NK-92 (cell line): ENCODE data around the gene PHF23.
A peak's percentile ranks its signal among the peaks of the same experiment; 100 is the strongest.

Experiments used
- DNase-seq: peaks from one replicate; lab custom pipeline; 2025; ENCODE audit not compliant: unreplicated experiment; lab: John Stamatoyannopoulos, UW

The PHF23 gene

DNA sequence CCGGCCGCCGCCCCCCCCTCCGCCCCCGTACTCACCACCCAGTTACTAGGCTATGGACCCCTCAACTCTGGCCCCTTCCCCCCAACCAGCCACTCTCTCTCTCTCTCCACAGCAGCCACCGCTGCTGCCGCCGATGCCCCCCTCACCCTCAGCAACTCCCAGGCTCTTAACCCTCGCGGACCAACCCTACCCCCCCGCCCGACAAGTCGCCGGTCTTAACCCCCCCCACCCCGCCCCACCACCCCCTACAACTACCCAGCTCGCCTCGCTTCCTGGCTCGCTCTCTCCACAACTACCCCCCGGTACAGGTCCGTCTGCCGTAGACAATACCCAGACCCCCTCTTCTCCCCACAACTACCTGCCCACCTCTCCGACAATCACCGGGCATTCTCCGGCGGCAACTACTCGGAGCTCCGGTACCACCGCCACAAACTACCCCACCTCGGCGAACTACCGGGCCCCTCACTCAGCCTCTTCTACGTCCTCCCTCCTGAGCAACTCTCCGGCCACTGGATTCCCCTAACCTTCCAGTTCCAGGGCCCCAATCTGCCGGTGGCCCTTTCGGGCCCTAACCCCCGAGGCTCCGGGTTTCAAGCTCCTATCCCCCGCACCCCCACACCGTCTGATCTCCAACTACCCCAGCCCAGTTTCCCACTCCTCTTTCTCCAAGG, 702 bp downstream of the PHF23 start:
- no peak for DNase-seq

DNA sequence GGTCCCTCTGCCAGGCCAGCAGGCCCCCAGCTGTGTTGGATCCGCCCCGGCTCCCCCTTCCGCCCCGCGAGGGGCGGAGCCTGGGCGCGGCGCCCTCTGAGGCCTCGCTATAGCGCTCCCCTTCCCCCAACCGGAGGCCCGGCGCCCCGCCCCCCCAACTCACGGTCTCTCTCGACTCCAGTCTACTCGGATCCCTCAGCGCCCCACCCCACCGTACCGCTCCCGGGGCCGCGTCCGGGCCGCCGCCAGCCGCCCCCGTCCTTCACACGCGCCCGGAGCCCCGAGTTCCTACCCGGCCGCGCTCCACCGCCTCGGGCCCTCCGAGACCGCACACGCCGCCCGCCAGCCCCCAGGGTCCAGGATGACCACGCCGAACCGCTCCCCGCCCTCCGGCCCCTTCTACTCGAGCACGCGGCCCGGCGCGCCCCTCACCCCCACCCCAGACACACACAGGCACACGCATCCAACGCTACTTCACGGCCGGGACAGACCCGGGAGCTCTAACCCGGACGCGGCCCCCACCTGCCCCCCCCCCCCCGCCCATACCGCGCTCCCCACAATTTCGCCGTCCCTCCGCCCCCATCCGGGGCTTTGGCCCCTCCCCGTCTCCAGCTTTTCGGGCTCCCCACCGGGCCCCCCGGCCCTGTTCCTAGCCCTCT, 1.4 kb downstream of the PHF23 start:
- no peak for DNase-seq

DNA sequence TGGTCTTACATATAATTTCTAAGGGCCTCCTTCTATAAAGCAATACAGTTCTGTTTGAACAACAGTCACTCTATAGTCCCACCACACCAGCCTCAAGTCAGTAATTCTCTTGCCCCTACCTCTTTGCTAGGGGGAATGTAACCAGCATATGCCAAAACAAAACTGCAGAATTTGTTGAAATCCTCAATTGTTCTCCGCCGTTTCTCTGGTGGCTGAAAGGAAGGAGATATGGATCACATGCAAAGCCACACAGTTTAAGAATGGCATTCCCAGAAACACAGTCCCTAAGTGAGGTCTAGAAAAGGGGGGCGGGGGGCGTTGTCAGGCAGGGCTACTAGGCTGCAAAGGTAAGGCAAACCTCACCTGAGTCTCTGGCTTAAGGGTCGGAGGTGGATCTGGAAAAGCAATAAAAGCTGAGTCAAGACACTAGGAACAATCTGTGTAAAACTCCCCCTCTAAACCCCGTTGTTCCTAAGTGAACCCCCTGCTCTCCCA, 1.9 kb downstream of the PHF23 start:
- no peak for DNase-seq

DNA sequence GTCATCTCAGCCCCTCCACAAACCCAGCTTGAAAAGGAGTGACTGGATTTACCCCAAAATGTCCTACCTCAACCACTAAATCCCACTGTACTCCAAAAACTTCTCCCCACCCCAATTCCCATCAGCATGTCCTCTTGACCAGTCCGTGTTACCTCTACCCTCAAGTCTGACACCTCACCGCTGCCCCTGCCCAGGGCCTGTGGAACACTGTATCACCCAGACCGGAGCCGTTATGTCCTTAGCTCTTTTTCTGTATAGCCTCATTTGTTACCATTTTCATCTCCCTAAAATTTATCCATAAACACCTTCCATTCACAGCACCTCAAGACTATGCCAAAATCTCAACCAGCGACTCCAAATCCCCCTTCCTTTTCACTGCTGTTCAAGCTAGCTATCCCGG, 2.4 kb downstream of the PHF23 start:
- no peak for DNase-seq

DNA sequence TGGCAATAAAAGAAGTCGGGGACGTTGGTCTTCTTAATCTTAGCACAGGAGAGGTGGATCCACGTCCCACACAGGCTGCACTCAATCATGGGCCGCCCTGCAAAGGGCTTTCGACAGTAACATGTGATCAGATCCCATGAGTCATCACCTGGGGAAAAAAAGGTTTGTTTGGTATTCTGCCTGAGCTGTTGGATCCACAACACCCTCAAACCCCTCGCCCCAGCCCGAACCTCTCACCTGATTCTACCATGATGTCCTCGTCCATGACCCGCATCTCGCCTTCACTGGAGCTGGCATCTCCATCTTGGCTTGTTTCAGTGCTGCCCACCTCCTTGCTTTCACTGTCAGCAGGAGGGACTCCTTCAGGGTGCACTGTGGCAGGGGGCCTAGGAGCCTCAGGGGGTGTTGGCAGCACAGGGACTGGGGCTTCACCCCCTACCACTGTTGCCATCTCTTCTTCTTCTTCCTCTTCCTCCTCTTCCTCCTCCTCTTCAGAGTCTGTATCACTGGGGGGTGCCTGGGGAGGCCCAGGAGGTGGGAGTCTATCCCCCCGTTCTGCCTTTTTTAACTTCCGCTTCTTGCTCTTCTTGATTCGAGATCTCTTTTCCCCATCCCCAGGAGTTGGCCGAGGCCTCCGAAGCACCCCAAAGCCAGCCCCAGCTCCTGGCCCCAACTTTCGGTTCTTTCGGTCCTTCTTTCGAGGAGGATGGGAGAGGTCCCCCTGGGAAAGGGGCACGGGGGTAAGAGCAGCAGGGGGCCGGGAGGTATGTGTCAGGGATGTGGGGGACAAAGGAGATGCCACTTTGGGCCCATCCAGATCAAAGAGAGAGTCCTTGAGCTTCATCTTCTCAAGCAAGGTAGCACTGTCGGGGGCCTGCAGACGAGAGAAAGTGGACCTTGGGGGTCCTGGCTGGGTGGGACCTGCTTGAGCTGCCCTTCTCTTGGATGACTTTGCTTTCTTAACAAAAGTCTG, 3.3 kb downstream of the PHF23 start:
- DNase-seq = no peak

DNA sequence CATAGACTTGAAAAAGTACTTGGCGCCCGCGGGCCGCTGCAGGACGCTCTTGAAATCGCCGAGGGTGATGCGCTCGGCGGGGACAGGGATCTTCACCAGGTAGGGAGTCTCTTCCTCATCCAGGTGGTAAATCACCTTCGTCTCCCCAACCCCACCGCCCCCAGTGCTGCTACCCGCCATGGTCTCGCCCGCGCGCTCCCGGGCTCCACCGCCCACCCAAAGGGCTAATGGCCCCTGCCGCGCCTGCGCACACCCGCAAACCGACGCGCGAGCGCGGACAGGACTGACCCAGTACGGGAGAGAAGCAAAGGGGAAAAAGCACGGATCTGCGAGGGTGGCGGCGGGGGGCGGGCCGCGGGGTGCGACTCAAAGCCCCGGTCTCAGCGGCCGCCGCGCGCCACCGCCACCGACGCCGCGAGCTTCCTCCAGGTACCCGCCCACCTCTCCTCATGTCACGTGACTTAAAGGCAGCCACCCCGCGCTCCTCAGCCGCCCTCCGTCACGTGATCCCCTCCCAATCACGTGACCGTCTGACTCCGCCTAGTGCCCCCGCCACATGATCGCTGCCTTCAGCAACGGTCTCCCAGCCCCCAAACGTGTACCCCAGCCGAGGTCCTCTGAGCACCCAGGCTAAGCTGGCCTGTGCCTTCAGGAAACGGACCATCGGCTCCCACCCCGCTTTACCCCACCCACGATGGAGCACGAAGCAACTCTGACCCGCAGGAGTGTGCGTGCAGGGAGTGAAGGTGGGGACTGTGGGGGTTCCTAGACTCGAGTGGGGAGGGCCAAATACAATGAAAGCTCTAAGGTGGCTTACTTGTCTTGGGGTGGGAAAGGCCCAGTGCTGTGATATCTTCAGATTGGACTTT, 4.9 kb downstream of the PHF23 start, which contains the start of gene DVL2:
DVL2 (minus strand) TSS at position 435 of the 869 bp plus-strand sequence; CDS start at position 180, 255 bp downstream.
- peak; percentile 66 for DNase-seq

DNA sequence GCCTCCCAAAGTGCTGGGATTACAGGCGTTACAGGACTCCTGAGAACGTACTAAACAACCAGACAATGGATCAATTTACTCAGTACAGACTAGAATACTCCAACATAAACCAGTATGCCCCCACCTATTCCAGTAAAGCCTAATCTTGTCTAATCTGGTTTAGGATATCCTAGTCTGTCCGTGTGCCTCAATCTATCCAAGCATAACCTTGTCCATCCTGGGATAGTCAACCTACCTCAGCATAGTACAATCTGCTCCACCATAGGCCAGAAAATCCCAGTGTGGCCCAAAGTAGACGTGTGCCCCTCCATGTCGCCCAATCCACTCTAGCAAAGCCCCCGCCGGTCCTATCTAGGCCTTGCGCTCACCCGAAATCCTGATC, 5.6 kb downstream of the PHF23 start:
- no peak for DNase-seq

DNA sequence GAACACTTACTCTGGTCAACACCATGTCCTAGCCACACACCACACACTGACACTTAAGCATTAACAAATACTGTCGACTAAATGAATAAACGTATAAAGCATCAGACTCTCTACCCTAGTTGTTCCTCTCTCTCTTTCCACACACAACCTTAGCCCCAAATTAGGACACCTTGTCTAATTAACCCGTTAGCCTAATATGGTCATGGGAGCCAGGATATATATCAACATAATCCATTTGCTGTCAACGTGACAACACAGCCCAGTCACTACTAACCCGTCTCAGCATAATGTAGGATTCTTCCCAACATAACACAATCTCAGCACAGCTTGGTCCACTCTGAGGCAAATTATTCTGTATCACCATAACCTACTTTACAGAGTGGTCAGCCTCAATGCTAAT, 7.1 kb downstream of the PHF23 start:
- no peak for DNase-seq

DNA sequence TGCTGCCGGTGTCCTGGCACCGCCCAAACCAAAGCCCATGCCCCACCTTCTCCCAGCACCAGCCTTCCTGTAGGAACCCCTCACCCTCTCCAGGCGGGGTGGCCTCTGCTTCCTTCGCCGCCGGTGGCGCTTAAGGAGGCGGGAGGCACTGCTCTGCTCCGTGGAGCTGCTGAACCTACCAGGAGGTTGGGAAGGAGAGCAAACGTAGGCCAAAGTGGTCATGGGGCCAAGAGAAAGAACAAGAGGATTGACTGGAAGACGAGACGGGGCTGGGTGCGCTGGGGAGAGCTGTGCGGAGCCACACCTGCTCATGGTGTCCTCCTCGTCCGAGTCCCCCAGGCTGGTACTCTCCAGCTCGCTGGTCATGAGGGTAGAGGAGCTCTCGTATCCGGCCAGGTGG, 9.8 kb downstream of the PHF23 start:
- DNase-seq = no peak

DNA sequence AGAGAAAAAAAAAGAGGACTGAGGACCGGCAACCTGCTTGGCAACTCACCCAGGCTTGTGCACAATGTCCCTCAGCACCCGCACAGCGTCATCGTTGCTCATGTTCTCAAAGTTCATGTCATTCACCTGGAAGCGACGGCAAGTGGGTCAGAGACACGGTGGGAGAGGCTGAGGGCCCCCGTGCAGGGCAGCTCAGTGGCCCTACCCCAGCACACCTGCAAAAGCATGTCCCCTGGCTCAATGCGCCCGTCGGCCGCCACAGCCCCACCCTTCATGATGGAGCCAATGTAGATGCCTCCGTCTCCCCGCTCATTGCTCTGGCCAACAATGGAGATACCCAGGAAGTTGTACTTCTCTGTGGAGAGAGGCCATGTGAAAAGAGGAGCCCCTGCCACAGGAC, 10.3 kb downstream of the PHF23 start:
- DNase-seq = no peak

DNA sequence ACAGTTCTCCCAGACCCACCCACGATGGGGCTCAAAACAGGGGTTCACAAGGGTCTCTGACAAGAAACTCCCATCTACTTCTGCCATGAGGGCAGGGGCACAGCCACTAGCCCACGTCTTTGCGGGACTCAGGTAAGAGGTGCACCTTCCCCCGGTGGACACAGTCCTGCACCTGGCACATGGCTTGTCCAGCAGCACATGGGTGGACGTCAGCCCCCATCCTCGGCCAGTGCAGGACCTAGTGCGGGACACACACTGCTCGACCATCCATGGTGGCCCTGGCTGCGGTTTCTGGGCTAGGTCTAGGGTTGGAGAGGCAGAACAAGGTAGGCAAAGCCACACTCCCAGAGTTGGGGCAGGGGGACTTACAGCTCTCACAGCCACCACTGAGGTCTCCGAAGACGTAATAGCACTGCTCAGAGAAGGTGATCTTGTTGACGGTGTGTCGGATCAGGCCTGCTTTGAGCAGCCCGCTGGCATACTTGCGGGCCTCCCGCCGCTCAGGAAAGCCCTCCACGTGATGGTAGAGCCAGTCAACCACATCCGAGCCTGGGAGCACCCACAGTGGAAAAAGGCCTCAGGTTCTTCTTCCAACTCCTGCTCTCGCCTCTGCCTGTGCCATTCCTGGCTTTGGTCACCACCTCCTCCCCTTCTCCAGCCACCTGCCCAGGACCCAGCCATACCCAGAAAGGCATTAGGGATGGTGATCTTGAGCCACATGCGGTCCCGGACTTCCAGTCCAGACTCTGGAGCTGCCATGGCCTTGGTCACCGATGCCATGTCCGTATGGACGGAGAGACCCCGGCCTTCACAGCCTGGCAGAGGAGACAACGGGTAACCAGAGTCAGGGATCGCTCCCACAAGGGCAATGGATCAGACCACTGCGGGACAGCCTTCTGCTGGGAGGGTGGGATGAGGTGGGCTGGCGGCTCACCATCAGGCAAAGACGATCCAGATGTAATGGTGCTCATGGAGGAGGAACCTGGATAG, 12.2 kb downstream of the PHF23 start:
- DNase-seq = no peak

DNA sequence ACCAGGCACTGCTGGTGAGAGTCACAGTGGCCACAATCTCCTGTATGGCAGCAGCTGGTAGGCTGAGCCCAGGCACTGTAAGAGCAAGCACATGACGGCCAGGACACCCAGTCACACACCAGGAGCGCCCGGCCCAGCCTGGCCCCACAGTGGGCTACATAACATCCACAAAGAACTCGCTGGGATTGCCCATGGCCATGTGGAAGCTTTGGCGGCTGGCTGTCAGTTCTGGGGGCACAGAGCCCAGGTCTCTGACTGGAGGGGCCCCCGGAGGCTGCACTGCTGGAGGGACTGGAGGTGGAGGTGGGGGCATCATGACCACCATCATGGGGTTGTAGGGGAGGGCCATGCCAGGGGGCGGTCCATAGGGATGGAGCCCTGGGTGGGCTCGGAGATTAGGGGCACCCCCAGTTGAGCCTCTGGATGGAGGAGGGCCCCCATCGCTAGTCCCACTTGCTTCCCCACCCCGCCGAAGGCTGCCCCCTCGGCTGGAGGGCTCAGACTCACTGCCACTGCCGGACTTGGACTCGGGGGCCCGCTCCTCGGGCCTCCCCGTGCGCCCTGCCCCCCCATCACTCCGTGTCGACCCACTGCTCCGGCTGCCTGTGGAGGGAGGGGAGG, 13.4 kb downstream of the PHF23 start:
- no peak for DNase-seq

DNA sequence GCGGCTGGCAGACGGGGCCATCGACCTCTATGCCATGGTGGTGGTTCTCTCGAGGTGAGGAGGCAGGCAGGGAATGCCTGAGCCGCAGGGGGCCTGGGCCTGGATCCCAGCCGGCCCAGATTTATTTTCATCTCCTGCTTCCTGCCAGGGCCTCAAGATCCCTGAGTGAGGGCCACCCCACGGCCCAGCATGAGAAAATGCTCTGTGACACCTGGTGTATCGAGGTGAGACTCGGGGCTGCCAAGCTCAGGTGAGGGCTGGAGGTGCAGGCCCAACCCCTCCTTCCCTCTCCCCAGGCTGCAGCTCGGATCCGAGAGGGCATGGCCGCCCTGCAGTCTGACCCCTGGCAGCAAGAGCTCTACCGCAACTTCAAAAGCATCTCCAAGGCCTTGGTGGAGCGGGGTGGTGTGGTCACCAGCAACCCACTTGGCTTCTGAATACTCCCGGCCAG, 14.6 kb downstream of the PHF23 start:
- DNase-seq = no peak

DNA sequence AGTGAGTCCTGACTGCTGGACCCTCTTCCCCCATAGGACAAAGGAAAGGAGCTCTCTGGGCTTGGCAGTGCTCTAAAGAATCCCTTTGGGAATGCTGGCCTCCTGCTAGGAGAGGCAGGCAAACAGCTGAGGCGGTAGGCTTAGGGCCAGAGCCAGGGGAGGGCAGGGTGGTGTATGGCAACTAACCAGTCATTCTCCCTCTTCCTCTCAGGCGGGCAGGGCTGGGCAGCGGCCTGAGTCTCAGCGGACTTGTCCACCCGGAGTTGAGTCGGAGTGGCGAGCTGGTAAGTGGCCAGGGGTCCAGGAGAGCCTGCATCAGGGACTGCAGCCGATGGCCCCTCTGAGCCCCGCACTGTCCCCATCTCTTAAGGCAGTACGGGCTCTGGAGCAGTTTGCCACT, 15.1 kb downstream of the PHF23 start:
- no peak for DNase-seq

DNA sequence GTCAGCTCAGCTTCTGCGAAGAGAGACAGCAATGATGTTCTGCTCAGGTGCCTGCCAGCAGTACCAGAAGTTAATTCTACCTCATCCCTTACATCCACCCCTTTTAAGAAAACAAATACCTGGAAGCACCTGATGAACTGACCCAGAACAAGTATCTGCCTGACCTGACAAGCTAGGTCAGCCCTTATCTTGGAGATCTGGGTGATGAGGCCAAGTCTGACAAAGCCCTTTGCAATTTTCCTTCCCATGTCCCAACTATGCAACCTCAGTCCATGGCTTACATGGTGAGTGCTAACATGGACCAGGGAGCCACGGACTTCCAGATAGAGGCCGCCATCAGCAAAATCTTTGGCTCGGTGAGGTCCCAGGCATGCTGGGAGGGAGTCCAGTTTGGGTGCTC, 15.9 kb downstream of the PHF23 start:
- no peak for DNase-seq

DNA sequence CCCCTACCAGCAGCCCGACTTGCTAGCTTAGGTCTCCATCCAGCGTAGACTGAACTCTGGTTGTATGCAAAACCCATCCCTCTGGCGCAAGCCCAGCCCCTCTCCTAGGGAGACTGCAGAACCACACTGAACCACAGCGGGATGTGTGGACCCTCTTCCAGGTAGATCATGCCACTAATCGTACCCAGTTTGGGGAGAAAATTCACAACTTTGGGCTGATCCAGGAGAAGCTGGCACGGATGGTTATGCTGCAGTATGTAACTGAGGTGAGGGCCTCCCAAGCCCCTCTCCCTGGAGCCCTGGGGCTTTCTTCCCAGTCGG, 16.3 kb downstream of the PHF23 start:
- DNase-seq = no peak

DNA sequence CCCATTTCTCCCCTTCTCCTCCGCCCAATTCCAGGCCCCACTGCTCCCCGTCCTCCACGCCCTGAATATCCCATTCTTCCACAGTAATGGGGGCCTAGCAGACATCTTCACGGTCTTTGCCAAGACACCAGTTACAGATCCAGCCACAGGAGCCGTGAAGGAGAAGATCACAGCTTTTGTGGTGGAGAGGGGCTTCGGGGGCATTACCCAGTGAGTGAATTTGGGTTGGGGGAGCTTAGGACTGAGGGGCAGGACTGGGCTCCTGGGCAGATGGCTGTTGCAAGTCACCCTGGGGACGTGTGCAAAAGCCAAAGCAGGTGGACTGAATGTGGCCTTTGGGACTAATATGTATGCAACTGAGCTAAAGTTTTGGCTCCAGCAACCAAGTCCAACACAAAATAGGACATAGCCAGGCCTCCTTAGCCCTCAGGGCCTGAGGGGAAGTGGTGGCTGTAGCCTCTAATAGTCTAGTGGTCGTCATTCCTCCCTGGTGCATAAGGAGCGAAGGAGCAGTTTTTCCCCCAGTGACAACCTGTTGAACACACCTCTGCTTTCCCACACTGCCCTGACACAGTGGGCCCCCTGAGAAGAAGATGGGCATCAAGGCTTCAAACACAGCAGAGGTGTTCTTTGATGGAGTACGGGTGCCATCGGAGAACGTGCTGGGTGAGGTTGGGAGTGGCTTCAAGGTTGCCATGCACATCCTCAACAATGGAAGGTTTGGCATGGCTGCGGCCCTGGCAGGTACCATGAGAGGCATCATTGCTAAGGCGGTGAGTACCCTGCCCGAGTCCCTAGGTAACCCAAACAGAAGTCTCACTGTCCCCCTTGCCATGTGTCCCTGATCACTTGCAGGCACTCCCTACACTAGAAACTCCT, 16.9 kb downstream of the PHF23 start:
- DNase-seq = no peak
